Caco-2 (cell line): ENCODE results near the gene AHRR. TPM values are rescaled to one million over a fixed set of nuclear protein-coding genes. Genes with fewer than 3 reads are reported as not detected.
A peak's percentile ranks its signal among the peaks of the same experiment; 100 is the strongest.

Experiments used
- BruUV-seq: library from RNA; stranded (reverse); fragments of 400-500 nt; replicated peaks from 2 replicates; lab custom pipeline; 2021; lab: Mats Ljungman, UMichigan
- CTCF ChIA-PET: fragments of 300-600 bp; sonication (Branson Sonifier 250); formaldehyde crosslinking; loops from one replicate; lab custom pipeline; 2022; ENCODE audit warnings: antibody characterized with exemption; lab: Charles Lee
- POLR2A ChIA-PET: fragments of 300-600 bp; sonication (Branson Sonifier 250); formaldehyde crosslinking; loops from one replicate; lab custom pipeline; 2022; ENCODE audit warnings: antibody characterized with exemption; lab: Charles Lee
- DNase-seq, 2 experiments: peaks; one replicate each; pipeline versions ENCODE4 v3.0.0 to v3.0.0-alpha.2; 2020 to 2022
- H3K27me3 ChIP-seq: replicated peaks from 2 replicates; pipeline ENCODE4 v1.6.0; 2011; ENCODE audit warnings: low read length; ENCODE audit not compliant: control insufficient read depth, insufficient read depth
- H3K36me3 ChIP-seq: 2 replicates; pipeline ENCODE4 v1.5.1; 2011; ENCODE audit warnings: low read length; ENCODE audit not compliant: control insufficient read depth, insufficient read depth
- H3K4me1 ChIP-seq: fragments of 250-450 bp; sonication (Bioruptor Pico); 2 replicates; pipeline ENCODE4 v1.5.1; 2020; ENCODE audit warnings: mild to moderate bottlenecking
- H3K4me3 ChIP-seq: 2 replicates; pipeline ENCODE4 v1.5.1; 2011; ENCODE audit warnings: low read depth, mild to moderate bottlenecking, control low read depth, low read length
- H3K9me3 ChIP-seq: fragments of 250-450 bp; sonication (Bioruptor Pico); 2 replicates; pipeline ENCODE4 v1.5.1; 2020; ENCODE audit warnings: mild to moderate bottlenecking, moderate library complexity
- H3K27ac Mint-ChIP-seq: one replicate; pipeline ENCODE4 v1.8.0; 2022; ENCODE audit warnings: mixed read lengths; ENCODE audit not compliant: unreplicated experiment
- H3K27me3 Mint-ChIP-seq: one replicate; pipeline ENCODE4 v1.8.0; 2022; ENCODE audit warnings: mixed read lengths; ENCODE audit not compliant: insufficient read depth, unreplicated experiment
- H3K36me3 Mint-ChIP-seq: one replicate; pipeline ENCODE4 v1.8.0; 2022; ENCODE audit warnings: mild to moderate bottlenecking, mixed read lengths; ENCODE audit not compliant: insufficient read depth, unreplicated experiment
- H3K4me1 Mint-ChIP-seq: one replicate; pipeline ENCODE4 v1.8.0; 2022; ENCODE audit warnings: low read depth, mixed read lengths; ENCODE audit not compliant: unreplicated experiment
- H3K4me3 Mint-ChIP-seq: one replicate; pipeline ENCODE4 v1.8.0; 2022; ENCODE audit warnings: mild to moderate bottlenecking, moderate library complexity, mixed read lengths; ENCODE audit not compliant: unreplicated experiment
- H3K9me3 Mint-ChIP-seq: one replicate; pipeline ENCODE4 v1.8.0; 2022; ENCODE audit warnings: mixed read lengths; ENCODE audit not compliant: unreplicated experiment
- CTCF ChIP-seq, 2 experiments: fragments of 200-600 bp in 1 of 2; IDR thresholded peaks; 1 replicate in 1 of 2; 2 replicates in 1 of 2; pipeline versions ENCODE4 v1.5.1 to v1.8.0; 2011 to 2022; ENCODE audit warnings: antibody characterized with exemption in 1 of 2, control low read depth in 1 of 2, inconsistent platforms in 1 of 2, low read depth in 1 of 2, low read length in 1 of 2, mild to moderate bottlenecking in 1 of 2, moderate library complexity in 1 of 2; ENCODE audit not compliant: insufficient read depth in 1 of 2, severe bottlenecking in 1 of 2, unreplicated experiment in 1 of 2
- intact Hi-C: fragments of 100-400 bp; cut with micrococcal nuclease; formaldehyde crosslinking; loops from one replicate; pipeline ENCODE4 v1.10.0; 2022; ENCODE audit not compliant: unreplicated experiment
- total RNA-seq: library from RNA; stranded (reverse); gene quantifications from 2 replicates; pipeline ENCODE4 v1.2.3, GENCODE V29; 2022

The AHRR gene
- total RNA-seq, 1 experiment from 2014 or later = 1.1 TPM

GRCh38 chr5:432928-433791 is 111.6 kb downstream of the AHRR start:
- Mint-ChIP-seq H3K4me3 (no peak overlapping the region), H3K36me3 (no peaks in the 10 kb centered on the region), H3K27me3 (peaks cover 2% of the 10 kb centered on the region), H3K27ac (no peak overlapping the region), H3K4me1 (no peaks in the 10 kb centered on the region), H3K9me3 (no peaks in the 10 kb centered on the region)
- no peaks in the 10 kb centered on the region for H3K36me3 ChIP-seq
- no peaks in the 10 kb centered on the region for H3K27me3 ChIP-seq
- CTCF ChIA-PET = no interaction called here
- intact Hi-C loops = no loop called here
- peak in 1 of 2 experiments; percentile 32 for DNase-seq
- no peaks in the 10 kb centered on the region for H3K9me3 ChIP-seq
- BruUV-seq = no TSS peak
- H3K4me1 ChIP-seq = peaks cover 7% of the 10 kb centered on the region; the same call in 1 of the 2 replicates
- POLR2A ChIA-PET = no interaction called here
- no peak overlapping the region for H3K4me3 ChIP-seq
- TF ChIP-seq CTCF (IDR thresholded peaks at IDR 0.05; ENCODE audit: insufficient read depth in 1 of 2, low read depth in 1 of 2, low read length in 1 of 2, severe bottlenecking in 1 of 2, unreplicated experiment in 1 of 2) = no peak

GRCh38 chr5:433836-434235 is 112.3 kb downstream of the AHRR start:
- Mint-ChIP-seq H3K4me3 (no peak overlapping the region), H3K4me1 (no peaks in the 10 kb centered on the region), H3K36me3 (no peaks in the 10 kb centered on the region), H3K27ac (no peak overlapping the region), H3K27me3 (peaks cover 2% of the 10 kb centered on the region), H3K9me3 (no peaks in the 10 kb centered on the region)
- peak in 1 of 2 experiments; percentile 27 for DNase-seq
- no TSS peak for BruUV-seq
- no peak for TF ChIP-seq CTCF (IDR thresholded peaks at IDR 0.05; ENCODE audit: insufficient read depth in 1 of 2, low read depth in 1 of 2, low read length in 1 of 2, severe bottlenecking in 1 of 2, unreplicated experiment in 1 of 2)
- no peaks in the 10 kb centered on the region for H3K36me3 ChIP-seq
- intact Hi-C loops = no loop called here
- no peaks in the 10 kb centered on the region for H3K9me3 ChIP-seq
- no peak overlapping the region for H3K4me3 ChIP-seq
- POLR2A ChIA-PET = no interaction called here
- CTCF ChIA-PET = interaction anchor here (1.1 kb wide), 1 partner anchor 13 kb away, joined by 3 read pairs; no protein-coding TSS in a partner anchor
- H3K4me1 ChIP-seq = peaks cover 7% of the 10 kb centered on the region; the same call in 1 of the 2 replicates
- no peaks in the 10 kb centered on the region for H3K27me3 ChIP-seq

GRCh38 chr5:434443-435146 is 113.1 kb downstream of the AHRR start:
- Mint-ChIP-seq H3K27ac (no peak overlapping the region), H3K9me3 (no peaks in the 10 kb centered on the region), H3K4me3 (no peak overlapping the region), H3K27me3 (peaks cover 2% of the 10 kb centered on the region), H3K4me1 (no peaks in the 10 kb centered on the region), H3K36me3 (no peaks in the 10 kb centered on the region)
- peak in 1 of 2 experiments; percentile 26 for DNase-seq
- no peaks in the 10 kb centered on the region for H3K27me3 ChIP-seq
- H3K9me3 ChIP-seq = no peaks in the 10 kb centered on the region
- BruUV-seq = no TSS peak
- intact Hi-C loops = no loop called here
- TF ChIP-seq CTCF (IDR thresholded peaks at IDR 0.05; ENCODE audit: insufficient read depth in 1 of 2, low read depth in 1 of 2, low read length in 1 of 2, severe bottlenecking in 1 of 2, unreplicated experiment in 1 of 2) = no peak
- POLR2A ChIA-PET = interaction anchor here (0.6 kb wide), 1 partner anchor 49 kb away, joined by 3 read pairs; no protein-coding TSS in a partner anchor
- H3K4me1 ChIP-seq = peaks cover 7% of the 10 kb centered on the region; the same call in 1 of the 2 replicates
- H3K4me3 ChIP-seq = no peak overlapping the region
- H3K36me3 ChIP-seq = no peaks in the 10 kb centered on the region
- CTCF ChIA-PET = interaction anchor here (1.1 kb wide), 1 partner anchor 12 kb away, joined by 3 read pairs; no protein-coding TSS in a partner anchor
